GM03348 (cell line): Measurements from ENCODE around the gene CACNG7.

ENCODE experiments used
- DNase-seq: peaks from one replicate; pipeline ENCODE4 v3.0.0; 2012; ENCODE audit warnings: low spot score

The CACNG7 gene

DNA sequence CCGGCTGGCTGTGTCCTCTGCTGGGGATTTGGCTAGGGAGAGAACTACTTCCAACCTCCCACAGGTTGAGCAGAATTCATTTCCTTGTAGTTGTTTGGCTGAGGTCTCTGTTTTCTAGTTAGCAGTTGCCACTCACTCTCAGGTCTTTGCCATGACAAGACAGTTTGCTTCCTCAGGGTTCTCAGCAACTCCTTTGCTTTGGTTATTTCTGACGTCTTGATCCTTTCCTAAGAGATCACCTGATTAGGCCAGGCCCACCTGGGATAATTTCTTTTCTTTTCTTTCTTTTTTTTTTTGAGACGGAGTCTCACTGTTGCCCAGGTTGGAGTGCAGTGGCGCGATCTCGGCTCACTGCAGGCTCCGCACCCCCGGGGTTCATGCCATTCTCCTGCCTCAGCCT lies 44.3 kb downstream of the CACNG7 start:
- no peak for DNase-seq

DNA sequence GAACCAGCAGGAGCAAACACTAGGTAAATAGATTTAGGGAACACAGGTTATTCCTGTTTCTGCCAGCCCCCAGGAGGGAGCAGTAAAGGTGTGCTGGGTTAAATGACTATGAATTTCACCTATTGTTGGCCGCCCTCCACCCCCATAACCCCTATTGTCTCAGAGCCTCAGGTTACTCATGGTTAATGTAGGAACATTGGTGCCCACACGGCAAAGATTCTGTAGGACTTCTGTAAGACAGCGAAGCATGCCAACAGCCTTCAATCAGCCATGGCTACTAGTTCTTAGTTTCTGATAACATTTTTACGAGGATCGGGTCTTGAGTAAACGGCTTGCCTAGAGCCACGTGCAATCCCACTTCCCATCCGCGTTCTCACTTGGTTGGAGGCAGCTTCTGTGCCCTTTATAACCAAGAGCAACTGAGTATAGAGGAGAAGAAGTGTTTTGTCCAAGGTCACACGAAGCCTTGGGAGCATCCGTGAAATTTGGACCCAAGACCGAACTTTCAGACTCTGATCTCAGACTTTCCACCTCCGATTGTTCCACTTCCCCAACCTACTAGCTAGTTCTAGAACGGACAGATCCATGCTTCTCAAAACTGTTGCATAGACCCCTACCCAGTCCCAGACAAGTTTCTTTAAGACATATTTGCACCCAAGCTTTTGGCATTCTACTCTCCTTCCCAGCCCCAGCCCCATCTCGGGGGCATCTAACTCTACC lies 48.5 kb downstream of the CACNG7 start:
- no peak for DNase-seq

DNA sequence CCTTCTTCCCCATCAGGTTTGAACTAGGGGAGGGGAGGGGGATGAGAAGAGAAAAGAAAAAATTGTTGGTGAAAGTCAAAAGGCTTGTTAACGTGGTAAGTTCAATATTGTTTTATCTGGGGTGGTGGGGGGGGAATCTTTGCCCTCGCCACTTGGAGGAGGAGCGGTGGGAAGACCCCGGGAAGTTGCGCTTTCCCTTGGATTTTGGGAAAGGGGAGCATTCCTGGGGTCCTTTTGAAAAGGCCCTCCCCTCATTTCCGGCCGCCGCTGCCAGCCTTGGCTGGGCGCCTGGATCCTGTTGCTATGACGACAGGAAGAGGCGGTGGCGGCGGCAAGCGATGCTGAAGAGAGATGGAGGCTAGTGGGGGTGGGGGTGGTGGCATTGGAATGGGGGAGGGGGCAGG lies 49.1 kb downstream of the CACNG7 start:
- no peak for DNase-seq

DNA sequence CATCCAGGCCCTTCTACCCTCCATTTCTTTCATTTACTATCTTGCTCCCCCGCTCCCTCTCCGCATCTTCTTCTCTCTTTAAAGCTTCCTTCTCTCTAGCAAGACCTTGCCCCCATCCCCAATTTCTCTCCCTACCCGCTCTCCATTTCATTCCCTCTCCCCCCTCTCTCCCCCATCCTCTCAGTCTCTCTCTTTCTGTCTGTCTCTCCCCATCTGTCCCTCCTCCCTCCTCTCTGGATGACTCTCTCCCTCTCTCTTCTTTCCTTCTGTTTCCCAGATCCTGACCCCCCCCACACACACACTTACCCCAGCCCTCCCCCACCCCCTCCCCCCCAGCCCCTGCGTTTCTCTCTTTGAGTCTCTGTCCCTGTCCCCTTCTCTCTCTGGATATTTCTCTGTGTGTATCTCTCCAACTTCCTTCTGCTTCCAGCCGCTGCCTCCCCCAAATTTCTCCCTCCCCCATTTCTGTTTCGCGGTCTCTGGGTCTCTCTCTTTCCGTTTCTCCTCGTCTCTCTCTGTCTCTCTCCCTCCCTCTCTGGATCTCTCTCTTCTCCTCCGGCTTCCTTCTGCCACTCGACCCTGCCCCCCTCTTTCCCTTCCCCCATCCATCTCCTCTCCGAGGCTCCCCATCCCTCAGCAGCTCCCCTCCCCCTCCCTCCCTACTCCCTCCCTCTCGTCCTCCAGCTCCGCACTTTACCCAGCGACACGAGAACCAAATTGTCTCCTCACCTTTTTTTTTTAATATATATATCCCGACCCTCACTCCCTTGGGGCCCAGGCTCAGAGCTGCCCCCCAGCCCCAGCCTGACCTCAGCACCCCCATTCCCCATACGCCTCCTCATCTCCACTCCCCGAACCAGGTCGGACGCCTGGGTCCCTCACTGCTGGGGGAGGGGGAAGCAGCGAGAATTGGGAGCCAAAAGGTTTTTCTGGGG lies 50.0 kb downstream of the CACNG7 start:
- no peak for DNase-seq

DNA sequence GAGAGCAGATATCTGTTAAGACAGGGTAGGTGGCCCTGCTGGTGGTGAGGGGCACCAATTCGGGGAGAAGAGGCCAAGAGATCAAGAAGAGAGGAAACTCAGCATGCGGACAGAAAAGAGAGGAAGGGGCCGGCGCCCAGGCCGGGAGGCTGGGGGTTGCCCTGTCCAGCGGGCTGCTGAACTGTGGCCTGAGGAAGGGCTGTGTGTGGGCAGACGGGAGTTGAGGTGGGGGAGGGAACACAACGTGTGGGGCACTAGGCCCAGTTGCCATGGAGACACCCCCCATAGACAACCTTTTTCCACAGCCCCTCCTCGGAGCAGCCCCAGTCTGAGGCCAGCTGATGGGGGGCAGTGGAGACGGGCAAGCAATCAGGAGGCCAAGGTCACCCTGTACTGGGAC lies 51.1 kb downstream of the CACNG7 start:
- no peak for DNase-seq

DNA sequence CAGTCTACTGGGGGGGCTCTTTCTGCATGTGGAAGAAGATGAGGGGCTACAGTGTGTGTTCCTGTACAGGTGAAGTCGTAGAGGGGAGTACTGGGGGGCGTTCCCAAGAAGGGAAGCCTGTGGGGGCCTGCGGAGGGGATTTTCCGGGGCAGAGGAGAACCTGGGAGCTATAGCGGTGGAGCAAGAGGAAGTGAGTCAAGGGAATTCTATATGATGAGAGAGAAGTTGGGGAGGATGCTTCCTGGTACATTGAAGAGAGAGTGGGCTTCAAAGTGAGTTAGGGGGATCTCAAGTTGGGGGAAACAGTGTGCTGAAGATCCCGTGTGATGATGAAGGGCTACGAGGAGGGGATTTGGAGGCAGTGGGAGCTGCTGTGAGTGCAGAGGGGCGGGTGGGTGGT lies 51.8 kb downstream of the CACNG7 start:
- no peak for DNase-seq

DNA sequence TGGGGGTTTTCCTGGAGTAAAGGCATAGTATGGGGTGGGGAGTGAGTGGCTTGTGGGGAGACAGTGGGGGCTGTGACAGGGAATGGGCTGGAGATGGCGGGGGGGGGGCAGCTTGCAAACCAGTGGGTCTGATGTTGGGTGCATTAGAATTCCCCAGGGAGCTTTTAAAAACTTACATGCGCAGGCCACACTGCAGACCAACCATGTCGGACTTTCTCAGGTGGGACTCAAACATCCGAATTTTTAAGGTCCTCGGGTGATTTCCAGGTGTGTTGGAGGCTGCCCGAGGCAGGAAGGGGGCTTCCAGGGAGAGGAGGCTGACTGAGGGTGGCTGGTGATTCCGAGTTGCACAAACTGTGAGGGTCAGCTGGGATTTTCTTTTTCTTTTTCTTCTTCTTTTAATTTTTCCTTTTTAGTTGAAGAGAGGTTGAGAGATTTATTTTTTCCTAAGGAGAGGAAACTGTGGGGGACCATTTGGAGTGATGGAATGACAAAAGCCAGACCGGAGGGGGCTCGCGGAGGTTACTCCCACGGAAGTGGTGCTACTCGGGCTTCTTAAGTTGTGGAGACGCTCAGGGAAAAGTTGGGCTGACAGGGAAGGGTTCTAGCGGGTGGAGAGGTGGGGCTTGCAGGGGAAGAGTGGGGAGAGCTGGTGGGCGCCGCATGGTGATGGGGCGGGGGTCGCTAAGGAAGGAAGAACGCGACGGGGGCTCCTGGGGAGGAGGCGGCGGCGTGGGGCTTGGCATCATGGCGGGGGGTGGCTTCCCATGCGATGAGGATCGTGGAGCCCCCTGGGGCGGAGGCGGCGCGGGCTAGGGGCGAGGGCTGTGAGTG lies 52.7 kb downstream of the CACNG7 start:
- no peak for DNase-seq

DNA sequence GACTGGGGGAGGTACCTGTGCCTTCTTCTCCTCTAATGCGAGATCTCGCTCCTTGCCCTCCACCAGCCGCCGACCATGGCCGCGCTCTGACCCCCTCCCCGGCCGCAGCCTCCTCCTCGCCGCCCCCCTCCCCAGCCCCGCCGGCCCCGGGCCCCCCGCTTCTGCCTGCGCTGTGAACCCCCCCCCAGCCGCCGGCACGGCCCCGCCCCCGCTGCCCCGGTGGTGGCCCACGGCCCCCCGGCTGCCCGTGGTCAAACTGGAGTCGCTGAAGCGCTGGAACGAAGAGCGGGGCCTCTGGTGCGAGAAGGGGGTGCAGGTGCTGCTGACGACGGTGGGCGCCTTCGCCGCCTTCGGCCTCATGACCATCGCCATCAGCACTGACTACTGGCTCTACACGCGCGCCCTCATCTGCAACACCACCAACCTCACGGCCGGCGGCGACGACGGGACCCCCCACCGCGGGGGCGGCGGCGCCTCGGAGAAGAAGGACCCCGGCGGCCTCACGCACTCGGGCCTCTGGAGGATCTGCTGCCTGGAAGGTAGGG lies 53.9 kb downstream of the CACNG7 start, which contains the start of gene CACNG8:
CACNG8 (plus strand) TSS at position 51 of the 545 bp plus-strand sequence.
- DNase-seq = peak; percentile 44

DNA sequence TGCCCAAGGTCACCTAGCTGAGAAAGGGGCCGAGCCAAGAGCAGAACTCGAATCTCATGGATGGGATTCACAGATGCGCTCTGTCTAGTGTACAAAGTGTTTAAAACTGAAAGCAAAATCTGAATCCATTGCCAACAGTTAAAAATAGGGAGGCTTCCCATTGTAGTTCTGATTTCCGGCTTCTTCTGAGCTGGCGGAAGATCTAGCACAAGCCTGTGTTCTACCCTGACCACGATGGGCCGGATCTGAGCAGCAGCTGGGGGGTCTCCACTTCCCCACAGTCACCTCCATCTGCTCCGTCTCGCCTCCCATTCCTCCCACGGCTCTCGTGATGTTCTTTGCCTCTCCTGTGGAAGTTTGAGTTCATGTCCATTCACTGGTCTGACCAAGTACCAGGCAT lies 56.0 kb downstream of the CACNG7 start:
- DNase-seq = no peak

DNA sequence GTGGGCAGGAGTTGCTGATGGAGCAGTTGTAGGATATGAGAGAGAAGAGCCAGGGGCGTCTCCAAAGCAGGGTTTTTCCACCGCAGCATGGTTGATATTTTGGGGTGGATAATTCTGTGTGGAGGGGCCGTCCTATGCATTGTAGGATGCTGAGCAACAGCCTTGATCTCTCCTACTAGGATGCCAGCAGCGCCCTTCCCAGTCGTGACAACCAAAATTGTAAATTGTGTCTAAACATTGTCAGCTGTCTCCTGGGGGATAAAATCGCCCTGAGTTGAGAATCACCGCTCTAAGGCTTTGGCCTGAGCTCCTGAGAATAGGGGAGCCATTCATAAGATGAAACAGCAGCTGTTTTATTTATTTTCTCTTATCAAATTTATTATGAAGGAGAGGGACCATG lies 57.9 kb downstream of the CACNG7 start:
- no peak for DNase-seq

DNA sequence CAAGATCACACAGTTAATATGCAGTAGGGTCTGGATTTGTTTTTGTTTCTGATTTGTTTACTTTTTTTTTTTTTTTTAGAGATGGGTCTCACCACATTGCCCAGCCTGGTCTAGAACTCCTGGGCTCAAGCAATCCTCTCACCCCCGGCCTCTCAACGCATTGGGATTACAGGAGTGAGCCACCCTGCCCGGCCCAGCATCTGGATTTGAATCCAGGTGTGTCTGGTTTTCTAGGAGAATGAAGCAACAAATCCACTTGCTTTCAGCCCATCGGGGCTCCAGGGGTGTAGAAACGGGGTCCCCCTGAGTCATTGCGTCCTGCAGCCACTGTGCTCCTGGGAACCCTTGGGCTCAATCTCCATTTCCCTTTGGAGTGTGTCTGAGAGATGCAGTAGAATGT lies 60.3 kb downstream of the CACNG7 start:
- no peak for DNase-seq

DNA sequence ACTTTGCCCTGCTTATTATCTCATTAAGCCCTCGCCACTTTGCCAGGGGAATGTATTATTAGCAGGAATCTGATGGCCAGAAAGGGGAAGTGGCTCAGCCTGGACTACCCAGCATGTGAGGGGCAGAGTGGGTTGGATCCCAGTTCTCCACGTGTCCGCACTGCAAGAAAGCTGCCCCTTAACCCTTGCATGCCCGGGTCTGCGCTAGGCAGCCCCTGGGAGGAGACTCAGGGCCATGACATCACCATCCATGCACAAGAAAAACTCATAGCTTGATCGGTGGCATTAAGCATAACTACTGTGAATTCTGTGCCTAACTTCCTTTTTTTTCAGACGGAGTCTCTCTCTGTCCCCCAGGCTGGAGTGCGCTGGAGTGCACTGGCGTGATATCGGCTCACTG lies 62.6 kb downstream of the CACNG7 start:
- DNase-seq = no peak

DNA sequence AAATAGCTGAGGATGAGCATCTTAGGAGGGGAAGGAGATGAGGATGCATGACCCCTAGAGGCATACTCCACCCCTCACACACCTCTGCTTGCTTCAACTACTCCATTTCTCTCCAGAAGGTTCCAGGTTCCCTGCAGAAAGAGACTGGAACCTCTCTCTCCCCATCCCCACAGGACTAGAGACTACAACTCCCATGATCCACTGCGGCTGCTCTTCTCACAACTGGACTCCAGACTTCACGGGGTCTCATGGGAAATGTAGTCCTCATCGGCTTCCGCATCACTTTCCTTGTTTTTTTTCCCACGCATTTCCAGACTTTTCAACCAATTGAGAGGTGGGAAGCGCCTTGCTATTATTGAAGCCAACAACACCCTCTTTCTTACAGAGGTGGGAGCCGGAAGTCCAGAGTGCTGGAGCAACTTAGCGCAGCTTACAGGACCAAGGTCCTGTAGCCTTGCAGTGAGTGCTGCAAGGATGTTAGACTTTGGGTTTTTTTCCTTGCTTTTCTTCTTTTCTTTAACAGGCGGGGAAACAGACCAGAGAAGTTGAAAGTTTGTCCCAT lies 68.4 kb downstream of the CACNG7 start:
- DNase-seq = peak; percentile 87

DNA sequence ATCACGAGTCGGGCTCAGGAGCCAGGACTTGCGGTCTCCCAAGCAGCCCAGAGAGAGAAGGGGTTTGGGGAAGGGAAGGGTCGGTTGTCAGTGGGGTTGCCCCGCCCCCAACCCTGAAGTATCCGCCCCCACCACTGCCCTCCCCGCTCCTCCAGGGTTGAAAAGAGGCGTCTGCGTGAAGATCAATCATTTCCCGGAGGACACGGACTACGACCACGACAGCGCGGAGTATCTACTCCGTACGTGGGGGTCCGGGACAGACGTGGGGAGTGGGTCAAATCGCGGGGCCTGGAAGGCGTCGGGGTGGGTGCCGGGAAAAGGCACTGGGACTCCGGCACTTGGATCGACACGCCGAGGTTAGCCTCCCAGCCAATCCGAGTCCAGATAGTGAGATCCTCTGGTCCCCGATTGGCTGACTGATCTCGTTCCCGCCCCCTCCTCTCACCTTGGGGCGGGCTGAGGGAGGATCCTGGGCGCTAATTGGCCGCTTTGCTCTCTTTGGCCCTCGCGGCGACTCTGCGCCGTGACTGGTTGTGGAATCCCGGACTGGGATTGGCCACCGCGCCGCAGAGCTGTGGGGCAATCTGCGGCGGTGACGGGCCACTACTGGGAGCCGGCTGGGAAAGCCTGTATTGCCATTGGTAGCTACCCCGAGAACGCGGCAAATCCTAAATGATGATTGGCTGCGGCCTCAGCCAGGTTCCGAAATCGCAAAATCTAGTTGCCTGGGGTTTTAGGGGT lies 69.1 kb downstream of the CACNG7 start:
- DNase-seq = peak; percentile 52

DNA sequence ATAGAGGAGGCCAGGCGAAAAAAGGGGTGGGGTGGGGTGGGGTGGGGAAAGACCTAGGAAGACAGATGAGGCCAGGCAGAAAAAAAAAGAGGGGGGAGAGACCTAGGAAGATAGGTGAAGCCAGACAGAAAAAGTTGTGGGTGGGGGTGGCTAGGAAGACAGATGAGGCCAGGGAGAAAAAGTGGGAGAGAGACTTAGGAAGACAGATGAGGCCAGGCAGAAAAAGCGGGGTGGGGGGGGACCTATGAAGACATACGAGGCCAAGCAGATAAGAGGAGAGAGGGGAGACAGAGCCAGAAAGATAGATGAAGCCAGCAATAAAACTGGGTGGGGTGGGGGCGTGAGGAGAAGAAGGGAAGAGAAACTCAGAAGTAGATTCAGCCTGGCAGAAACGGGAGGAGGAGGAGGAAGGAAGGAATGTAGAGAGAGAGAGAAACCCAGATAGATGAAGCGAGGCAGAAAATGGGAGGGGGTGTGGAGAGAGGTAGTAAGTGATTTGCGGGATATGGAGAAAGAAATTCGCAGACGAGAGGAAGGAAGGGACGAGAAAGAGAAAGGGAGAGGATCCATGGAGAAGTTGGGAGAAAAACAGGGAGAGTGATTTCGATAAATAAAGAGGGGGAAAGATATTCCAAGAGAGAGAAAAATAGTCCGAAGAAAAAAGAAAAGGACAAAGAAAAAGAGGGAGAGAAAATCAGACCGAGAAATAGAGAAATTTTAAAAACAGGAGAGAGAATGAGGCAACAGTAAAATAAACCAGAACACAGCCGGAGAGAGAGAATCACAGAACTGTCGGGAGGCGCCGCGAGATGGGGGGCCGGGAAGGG lies 70.1 kb downstream of the CACNG7 start:
- no peak for DNase-seq

DNA sequence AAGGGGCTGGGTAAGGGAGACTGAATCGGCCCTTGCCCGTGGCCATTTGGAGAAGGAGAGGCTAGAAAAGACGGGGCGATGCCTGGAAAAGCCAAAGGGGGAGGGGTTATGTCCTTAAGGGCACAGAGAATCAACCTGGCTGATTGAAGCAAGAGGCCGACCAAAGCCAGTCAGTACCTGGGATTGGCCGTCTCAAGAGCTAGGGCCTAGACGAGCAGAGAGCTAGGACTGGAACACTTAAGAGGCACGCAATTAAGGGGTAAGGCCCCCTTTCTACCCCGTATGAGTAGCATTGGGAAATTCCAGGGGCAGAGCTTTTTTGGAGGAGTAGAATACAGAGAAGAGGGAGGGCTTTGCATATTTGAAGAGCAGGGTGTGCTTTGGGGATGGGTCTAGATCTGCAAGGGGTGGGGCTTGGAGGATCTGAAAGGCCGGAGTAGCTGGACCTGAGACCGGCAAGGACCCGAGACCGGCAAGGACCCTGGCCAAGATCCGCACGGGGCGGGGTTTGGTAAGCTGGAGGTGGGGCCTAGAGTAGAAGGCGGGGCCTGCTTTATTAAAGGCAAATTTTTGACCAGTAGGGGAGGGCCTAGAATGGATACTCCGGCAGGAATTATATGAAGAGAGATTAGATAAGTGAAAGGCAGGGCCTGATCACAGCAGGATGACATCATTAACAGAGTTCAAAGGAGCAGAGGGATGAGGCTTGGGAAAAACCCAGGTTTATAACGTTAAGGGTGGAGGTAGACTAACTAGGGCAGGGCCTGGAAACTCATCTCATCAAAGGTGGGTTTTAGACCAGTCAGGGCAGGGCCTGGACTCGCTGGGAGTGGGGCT lies 71.7 kb downstream of the CACNG7 start:
- DNase-seq = no peak

DNA sequence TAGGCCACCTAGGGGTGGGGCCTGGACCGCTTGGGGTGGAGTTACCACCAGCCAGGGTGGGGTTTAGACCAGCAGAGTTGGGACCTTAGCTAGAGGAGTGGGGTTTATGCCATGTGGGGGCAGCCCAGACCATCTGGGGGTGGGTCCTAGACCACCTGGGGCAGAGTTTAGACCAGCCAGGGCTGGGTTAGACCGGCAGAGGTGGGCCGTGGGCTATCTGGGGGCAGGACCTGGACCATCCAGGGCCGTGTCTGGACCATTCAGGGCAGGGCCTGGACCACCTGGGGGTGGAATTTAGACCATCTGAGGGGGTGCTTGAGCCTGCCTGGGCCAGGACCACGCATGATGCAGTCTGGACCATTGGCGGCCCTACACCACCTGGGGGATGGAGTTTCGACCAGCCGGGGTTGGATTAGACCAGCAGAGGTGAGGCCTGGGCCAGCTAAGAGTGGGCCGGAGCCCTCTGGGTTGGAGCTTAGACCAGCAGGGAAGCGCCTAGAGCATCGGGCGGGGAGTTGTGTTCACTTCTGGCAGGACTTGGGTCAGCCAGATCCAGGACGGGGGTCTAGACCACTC lies 72.4 kb downstream of the CACNG7 start:
- DNase-seq = no peak

DNA sequence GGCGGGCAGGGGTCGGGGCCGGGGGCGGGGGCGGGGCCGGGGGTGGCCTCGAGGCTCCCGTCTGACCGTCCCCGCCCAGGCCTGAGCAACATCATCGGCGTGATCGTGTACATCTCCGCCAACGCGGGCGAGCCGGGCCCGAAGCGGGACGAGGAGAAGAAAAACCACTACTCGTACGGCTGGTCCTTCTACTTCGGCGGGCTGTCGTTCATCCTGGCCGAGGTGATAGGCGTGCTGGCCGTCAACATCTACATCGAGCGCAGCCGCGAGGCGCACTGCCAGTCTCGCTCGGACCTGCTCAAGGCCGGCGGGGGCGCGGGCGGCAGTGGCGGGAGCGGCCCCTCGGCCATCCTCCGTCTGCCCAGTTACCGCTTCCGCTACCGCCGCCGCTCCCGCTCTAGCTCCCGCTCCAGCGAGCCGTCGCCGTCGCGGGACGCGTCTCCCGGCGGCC lies 72.9 kb downstream of the CACNG7 start:
- DNase-seq = peak; percentile 35

DNA sequence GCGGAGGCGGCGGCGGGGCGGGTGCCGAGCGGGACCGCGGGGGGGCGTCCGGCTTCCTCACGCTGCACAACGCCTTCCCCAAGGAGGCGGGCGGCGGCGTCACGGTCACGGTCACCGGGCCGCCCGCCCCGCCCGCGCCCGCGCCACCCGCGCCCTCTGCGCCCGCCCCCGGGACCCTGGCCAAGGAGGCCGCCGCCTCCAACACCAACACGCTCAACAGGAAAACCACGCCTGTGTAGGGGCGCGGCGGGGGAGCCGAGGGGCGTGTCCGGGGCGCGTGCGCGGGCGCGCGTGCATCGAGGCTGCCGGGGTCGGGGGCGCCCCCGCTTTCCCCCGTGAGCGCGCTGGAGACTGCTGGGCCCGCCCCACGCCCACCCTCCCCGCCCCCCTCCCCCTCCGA lies 73.5 kb downstream of the CACNG7 start:
- DNase-seq = peak; percentile 50
